Forelimb muscle (tissue), 1 donor: ENCODE data around the gene ACY1. TPM values are rescaled to one million over a fixed set of nuclear protein-coding genes. Genes with fewer than 3 reads are reported as not detected.

Source experiments
- DNase-seq: peaks from one replicate; pipeline ENCODE4 v3.0.0-alpha.2; 2013; ENCODE audit warnings: low read depth
- polyA plus RNA-seq: library from polyadenylated mRNA; unstranded; fragments of 120-200 nt; gene quantifications from one replicate; pipeline ENCODE4 v1.2.1, GENCODE V29; 2013; ENCODE audit not compliant: insufficient read length

Gene ACY1
- polyA plus RNA-seq, 1 donor = 12.9 TPM

GRCh38 chr3:51945926-51946705, 37.2 kb upstream of the ACY1 start:
- no peak for DNase-seq

- DNase-seq = no peak
Observed at GRCh38 chr3:51946796-51947195, 36.5 kb upstream of the ACY1 start.

GRCh38 chr3:51947215-51947900, 36.0 kb upstream of the ACY1 start:
- no peak for DNase-seq

- no peak for DNase-seq
Observed at GRCh38 chr3:51948016-51948580, 35.2 kb upstream of the ACY1 start.

DNA sequence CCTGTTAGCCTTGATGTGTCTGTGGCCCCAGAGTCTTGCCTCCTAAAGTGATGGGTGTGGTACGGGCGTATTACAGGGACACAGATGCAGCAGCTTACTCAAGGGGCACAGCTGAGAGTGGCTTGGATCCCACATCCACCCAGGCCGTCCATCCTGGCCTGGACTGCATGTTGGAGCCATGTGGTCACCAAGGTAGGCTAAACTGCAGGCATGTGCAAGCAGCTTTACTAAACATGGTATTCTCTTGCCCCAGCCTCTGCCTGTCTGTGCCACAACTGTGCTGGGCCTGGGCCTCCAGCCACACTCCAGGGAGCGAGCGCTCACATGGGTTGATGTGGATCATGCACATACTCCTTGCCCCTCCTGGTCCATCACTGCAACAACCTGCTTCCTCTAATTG, 34.2 kb upstream of the ACY1 start:
- no peak for DNase-seq

GRCh38 chr3:51950899-51951298, 32.4 kb upstream of the ACY1 start:
- DNase-seq = no peak

GRCh38 chr3:51953445-51953844, 29.9 kb upstream of the ACY1 start:
- no peak for DNase-seq

DNA sequence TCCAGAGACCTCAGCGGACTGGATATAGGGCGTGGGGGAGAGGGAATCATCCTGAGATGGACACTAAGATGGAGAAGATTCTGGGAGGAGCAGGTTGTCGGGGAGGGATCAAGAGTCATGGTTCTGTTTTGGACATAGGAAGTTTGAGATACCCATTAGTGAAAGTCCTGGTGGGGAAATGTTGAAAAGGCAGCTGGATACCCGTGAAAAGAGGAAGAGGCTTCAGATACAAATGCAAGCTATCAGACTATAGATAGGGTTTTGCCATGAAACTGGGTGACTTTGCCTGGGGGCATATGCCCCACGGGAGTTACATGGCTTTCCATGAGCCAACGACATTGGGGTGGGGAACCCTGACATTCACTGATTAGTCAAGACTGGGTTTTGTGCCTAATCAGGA, 29.2 kb upstream of the ACY1 start:
- no peak for DNase-seq

GRCh38 chr3:51954713-51955112, 28.6 kb upstream of the ACY1 start:
- DNase-seq = no peak

DNA sequence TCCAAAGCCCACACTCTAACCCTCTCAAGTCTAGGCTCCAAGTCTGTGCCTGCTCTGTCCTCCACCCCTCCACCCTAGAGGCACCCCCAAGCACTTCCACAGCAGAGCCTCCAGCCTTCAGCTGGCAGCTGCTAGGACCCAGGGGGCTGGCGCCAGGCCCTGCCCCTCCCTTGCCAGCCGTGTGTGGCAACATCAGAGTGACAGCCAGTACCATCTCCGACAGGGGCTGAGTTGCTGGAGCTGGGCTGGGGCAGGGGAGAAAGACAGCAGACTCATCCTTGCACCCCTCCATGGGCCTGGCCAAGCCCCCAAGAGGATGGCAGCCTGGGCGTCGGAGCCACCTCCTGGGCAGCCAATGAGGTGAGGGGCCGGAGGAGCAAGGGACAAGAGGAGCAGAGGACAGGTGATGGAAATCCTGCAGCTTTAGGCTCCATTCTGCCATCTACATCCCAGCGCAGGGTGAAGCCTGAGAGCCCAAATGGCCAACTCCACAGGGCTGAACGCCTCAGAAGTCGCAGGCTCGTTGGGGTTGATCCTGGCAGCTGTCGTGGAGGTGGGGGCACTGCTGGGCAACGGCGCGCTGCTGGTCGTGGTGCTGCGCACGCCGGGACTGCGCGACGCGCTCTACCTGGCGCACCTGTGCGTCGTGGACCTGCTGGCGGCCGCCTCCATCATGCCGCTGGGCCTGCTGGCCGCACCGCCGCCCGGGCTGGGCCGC, 28.0 kb upstream of the ACY1 start, which contains the start of gene GPR62:
TSS of gene GPR62 (plus strand) at position 207 of the 718 bp plus-strand sequence. CDS start at position 479, 272 bp downstream.
- DNase-seq = no peak

GRCh38 chr3:51955893-51956770, 27.2 kb upstream of the ACY1 start:
- DNase-seq = no peak

GRCh38 chr3:51957520-51958205, 25.7 kb upstream of the ACY1 start:
- no peak for DNase-seq

DNA sequence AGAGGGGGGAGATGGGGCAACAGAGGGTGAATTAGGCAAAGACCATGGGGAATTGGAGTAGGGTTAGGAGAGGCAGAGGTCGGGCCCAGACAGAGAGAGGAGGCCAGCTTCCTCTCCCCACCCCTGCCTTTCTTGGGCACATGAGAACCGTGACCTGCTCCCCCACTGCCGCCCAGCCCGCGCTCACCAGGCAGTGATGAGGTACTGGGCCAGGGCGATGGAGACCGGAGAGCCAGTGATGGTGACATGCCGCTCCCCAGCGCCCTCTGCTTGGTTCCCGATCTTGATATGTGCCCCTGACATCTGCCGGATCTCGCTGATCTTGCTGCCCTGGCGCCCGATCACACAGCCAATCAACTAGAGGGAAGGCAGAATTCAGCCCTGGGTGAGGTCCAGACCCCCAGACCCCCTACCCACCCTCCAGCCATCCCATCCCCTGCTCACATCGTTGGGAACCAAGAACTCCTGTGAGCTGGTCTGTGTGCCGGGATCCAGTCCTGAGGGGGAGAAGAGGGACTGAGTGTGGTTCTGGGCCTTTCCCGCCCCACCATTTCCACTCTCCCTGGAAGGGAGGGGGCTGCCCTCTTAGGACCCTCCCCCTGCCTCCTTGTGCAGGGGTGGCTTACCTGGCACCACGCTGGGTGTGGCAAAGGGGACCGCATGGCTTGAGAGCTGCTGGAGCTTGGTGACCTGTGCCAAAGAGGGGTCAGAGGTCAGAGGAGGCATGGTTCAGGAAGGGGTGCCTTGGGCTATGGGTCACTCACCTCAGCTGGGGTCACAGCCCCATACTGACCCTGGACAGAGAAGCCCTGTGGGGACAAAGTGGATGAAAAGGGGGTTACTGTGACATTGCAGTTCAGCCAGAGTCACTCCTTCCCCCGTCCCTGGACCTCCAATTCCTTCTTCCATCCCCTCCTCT, 24.5 kb upstream of the ACY1 start:
- DNase-seq = no peak

- no peak for DNase-seq
Observed at GRCh38 chr3:51959651-51960050, 23.7 kb upstream of the ACY1 start.

DNA sequence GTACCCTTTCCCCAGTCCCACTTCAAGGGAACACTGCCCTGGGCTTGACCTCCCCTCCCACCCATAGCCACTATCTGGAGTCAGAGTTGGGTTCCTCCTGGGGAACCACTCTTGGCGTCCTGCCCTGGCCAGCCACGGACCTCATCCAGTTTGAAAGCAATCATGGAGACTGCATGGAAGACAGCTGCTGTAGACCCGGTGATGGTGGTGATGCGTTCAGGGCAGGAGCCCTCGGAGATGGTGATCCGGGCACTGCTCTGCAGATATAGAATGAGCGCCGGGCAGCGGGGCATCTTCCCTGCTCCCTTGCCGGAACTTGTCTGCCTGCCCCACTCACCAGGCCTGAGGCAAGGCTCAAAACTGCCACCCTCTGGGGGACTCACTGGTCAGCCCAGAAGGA, 22.9 kb upstream of the ACY1 start:
- no peak for DNase-seq

GRCh38 chr3:51961011-51961410, 22.3 kb upstream of the ACY1 start:
- DNase-seq = no peak

DNA sequence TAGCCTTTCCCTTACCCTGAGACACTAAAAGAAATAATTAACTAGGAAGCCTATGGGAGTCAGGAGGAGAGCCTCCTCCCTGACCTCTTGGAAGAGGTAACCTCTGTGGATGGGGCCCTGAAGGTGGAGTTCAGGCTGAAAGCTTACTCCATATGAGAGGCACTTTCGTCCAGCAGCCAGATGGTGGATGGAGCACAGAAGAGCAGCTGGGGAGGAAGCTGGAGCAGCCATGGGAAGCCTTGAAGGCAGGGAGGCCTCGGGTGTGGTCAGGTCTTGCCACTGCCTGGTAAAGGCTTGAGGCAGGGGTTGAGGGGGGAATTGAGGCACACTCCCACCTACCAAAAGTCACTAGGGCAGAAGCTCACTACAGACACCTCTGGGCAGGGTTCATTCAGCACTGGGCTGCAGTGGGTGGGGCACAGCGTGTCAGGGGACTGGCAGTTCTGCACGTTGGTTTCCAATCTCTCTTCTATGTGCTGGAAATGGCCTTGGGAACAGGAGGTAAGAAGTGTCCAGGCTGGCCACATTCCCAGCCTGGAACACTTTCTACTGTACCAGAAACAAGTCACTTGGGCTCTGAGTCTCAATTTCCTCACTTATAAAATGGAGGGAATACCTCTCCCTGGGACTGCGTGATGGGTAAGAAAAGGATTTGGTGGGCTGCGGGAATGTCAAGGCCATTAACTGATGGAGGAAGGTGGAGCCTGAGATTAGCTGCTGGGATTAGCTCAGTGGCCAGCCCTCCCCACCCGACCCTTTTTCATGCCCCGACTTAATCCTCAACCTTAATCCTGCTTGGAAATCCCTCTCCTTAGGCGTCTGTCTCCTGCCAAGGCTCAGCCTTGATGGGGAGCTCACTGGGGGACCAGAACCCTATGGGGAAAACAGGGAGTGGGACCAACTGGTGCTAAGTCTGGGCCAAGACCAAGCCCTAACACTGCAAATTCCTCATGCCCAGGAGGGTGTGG, 21.4 kb upstream of the ACY1 start:
- DNase-seq = no peak

GRCh38 chr3:51962854-51963530, 20.3 kb upstream of the ACY1 start:
- no peak for DNase-seq
